Amygdala (tissue), 56 donors: ENCODE results near the gene LRRC55.

ENCODE experiments used
- DNase-seq, 56 donors: peaks; one replicate each; lab custom pipeline; 2025; lab: John Stamatoyannopoulos, UW

Gene LRRC55

DNA sequence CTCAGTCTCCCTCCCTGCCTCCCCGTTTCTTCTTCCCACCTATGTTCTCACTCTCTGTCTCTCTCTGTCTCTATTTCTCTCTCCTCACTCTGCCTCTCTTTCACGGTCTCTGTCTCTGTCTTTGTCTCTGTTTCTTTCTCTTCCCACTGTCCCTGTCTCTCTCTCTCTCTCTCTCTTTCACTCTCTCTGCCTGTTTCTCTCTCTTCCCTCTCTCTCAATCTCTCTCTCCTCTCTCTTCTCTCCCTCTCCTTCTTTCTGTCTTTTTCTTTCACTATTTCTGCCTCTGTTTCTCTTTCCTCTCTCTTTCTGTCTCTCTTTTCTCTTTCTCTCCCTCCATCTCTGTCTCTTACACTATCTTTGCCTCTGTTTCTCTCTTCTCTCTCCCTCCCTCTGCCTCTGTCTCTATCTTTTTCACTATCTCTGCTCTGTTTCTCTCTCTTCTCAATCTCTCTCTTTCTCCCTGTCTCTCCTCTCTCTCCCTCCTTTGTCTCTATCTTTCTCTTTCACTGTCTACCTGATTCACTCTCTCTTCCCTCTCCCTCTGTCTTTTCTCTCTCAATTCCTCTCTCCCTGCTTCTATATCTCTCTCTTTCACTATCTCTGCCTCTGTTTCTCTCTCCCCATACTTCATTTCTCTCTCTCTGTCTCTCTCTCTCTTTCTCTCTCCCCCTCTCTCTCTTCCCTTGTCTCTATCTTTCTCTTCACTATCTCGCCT is 49.9 kb downstream of the LRRC55 start:
- DNase-seq: no peak

DNA sequence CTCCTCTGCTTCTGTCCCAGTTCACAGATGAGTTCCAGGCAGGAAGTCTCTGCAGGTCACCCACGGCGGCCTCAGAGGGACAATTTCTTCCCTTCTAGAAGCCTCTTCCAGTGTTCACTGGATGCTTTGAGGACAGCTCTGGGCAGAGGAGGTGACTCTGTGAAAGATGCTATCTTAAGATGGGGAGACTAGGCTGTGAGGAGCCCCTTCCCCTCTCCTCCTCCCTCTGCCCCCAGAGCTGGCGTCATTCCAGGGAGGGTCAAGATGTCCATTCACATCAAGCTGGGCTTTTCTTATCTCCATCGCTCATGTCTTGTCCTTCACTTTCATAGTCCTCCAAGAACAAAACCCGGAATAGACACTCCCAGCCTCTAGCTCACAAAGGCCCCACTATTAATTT is 51.9 kb downstream of the LRRC55 start:
- DNase-seq: no peak

DNA sequence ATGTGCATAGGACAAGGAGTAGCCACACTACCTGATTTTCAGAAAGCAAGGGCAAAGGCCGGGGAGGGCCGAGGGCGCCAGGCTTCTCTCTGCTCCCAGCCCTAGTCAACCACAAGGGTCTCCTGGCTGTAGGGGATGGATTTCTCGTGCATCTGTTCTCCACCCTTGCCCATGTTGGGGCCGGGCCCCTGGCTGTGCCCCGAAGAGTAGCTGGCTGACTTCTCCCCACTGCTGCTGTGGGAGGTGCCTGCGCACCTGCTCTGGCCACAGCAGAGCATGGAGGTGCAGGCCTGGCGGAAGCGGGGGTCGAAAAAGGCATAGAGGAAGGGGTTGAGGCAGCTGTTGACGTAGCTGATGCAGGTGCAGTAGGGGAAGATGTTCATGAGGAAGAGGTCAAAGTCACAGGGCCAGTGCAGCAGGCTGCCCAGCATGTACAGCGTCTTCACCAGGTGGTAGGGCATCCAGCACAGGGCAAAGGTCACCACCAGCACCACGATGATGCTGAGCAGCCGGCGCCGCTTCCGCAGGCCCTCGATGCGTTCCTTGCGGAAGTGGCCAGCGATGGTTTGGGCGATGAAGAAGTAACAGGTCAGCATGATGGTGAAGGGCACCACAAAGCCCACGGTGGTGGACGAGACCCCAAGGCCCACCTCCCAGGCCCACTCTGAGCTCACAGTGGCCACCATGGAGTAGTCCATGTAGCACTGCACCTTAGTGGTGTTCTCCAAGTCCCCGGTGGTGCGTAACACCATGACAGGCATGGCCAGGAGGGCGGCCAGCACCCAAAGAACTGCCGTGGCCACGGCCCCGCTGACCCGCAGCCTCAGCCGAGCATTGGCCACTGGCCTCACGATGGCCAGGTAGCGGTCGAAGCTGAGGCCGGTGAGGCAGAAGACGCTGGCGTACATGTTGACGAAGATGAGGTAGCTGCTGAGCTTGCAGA is 54.3 kb downstream of the LRRC55 start:
- no peak for DNase-seq

DNA sequence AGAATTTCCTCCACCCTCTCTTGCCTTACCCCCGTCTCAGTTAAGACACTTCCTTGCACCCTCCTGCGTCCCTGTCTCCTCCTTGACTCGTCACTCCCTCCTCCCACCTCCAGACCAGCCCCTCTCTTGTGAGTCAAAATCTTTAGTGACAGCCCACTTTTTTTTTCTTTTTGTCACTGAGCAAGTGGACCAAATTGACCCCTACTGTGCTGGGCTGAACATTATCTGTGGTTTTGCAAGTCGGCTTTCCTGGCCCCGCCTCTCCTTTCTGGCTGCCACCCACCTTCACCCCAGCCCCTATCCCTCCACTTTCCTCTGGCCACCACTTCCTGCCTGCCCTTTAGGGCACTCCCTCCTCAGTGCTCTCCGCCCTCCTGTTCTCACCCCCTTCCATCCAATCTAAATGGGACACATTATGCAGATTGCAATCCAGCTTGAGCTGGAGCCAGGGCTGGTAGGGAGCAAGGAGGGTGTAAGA is 55.5 kb downstream of the LRRC55 start, which contains the start of gene APLNR:
Gene APLNR (minus strand): TSS at position 47 of the 478 bp plus-strand sequence. CDS start 246 bp downstream, outside the sequence.
- peak in 2 of 56 donors; percentile 44 to 48 for DNase-seq

DNA sequence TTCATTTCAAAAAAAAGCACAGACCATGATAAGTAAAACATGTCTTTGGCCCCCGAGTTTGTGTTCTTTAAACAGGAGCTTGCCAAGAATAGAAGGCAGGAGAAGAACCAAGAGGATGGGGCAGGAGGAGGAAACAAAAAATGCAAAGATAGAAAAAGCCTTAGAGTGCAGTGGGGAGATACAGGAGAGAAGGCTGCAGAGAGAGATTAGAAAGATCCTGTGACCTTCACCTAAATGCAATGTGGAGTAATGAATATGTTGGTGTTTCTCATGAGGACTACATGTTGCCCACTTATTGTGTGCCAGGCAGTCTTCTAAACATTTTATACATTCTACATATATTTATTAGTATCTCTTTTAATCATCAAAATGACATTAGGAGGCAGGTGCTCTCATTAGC is 57.6 kb downstream of the LRRC55 start:
- no peak for DNase-seq

DNA sequence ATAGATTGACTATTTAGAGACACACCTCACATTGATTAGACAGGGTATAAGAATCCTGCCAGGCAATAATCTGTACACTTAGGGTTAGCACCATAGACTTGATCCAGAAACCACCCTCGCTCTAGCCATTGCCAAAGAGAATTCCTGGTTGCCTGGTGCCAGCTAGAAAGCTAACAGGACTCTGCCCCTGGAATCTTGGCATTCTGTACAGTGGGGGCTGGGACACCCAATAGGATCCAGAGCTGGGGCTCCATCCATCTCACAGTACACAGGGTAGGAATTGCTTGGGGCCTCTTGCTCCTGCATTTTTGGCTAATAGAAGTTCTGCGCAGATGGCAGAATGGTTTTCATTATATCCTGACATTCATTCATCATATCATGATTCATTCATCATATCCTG is 58.3 kb downstream of the LRRC55 start:
- peak in 7 of 56 donors; percentile 10 to 30 (median 18) for DNase-seq

DNA sequence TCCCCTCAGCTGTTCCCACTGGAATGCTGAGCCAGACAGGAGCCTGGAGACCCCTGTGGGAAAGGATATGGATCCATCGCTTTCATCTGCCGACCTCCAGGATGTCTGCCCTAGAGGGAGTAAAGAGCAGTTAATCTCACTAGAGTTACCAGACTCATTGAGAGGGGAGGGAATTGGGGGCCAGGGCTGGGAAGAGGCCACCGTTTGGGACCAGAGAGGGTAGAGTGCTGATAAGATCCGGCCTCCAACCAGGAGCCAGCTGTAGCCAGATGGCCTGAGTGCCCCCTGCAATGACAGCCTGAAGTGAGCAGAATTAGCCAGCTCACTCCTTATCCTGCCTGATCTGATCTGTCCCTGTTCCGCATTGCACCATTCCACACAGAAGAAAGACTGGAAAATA is 59.0 kb downstream of the LRRC55 start:
- no peak for DNase-seq
